K562 (cell line): Measurements from ENCODE around the gene SLC6A7. TPM values are rescaled to one million over a fixed set of nuclear protein-coding genes. Genes with fewer than 3 reads are reported as not detected.

Experiments
- ATAC-seq: fragments of 200-7000 bp; cut with Tn5 transposase; 3 replicates; pipeline ENCODE4 v1.9.1; 2020; ENCODE audit warnings: moderate library complexity
- BruUV-seq: library from RNA; stranded (reverse); fragments of 400-500 nt; replicated peaks from 2 replicates; lab custom pipeline; 2021; lab: Mats Ljungman, UMichigan
- CTCF ChIA-PET: fragments of 300-600 bp; formaldehyde crosslinking; extraction: SDS; loops from one replicate; lab custom pipeline; 2021; ENCODE audit warnings: low intra/inter-chr PET ratio; lab: Yijun Ruan, JAX
- POLR2A ChIA-PET: fragments of 300-600, 350-650 bp; sonication (Branson Sonifier 250); formaldehyde crosslinking; extraction: SDS; loops from one replicate; lab custom pipeline; 2021; ENCODE audit warnings: antibody characterized with exemption, inconsistent platforms; lab: Yijun Ruan, JAX
- DNase-seq, 4 experiments: peaks; one replicate each; pipeline versions ENCODE4 v3.0.0 to v3.0.0-alpha.2; 2011 to 2018; ENCODE audit warnings: low spot score in 3 of 4, mixed read lengths in 3 of 4; ENCODE audit errors: extremely low read depth in 1 of 4
- FAIRE-seq: peaks from 2 replicates; lab custom pipeline; 2011; peaks lifted over from hg19 to GRCh38; lab: Jason Lieb, UNC
- H2AFZ ChIP-seq: 2 replicates; pipeline ENCODE4 v1.6.0; 2011; ENCODE audit warnings: low read depth, low read length, control low read depth, inconsistent platforms
- H3K27ac ChIP-seq: fragments of 200-600 bp; 3 replicates; pipeline ENCODE4 v1.8.0; 2011; ENCODE audit warnings: low read depth, mild to moderate bottlenecking, control low read depth, inconsistent platforms, low read length, moderate library complexity, mixed read lengths; ENCODE audit errors: extremely low read depth
- H3K27me3 ChIP-seq, 2 experiments: fragments of 300-600 bp in 1 of 2; 2 replicates in 1 of 2; 3 replicates in 1 of 2; pipeline versions ENCODE4 v1.6.0 to v1.8.0; 2011; ENCODE audit warnings: inconsistent platforms in 2 of 2, low read length in 2 of 2, mild to moderate bottlenecking in 1 of 2, mixed read lengths in 1 of 2, moderate library complexity in 1 of 2; ENCODE audit not compliant: control insufficient read depth in 2 of 2, insufficient read depth in 2 of 2
- H3K36me3 ChIP-seq: fragments of 300-600 bp; 3 replicates; pipeline ENCODE4 v1.8.0; 2011; ENCODE audit warnings: mild to moderate bottlenecking, low read length, inconsistent platforms; ENCODE audit not compliant: control insufficient read depth, insufficient read depth
- H3K4me1 ChIP-seq, 2 experiments: fragments of 200-600 bp in 1 of 2; replicated peaks in 1 of 2; 2 replicates in 1 of 2; 3 replicates in 1 of 2; pipeline versions ENCODE4 v1.5.1 to v1.8.0; 2011; ENCODE audit warnings: inconsistent platforms in 2 of 2, low read length in 2 of 2, mild to moderate bottlenecking in 1 of 2, mixed read lengths in 1 of 2, moderate library complexity in 1 of 2; ENCODE audit not compliant: control insufficient read depth in 2 of 2, insufficient read depth in 2 of 2
- H3K4me2 ChIP-seq: 2 replicates; pipeline ENCODE4 v1.6.1; 2011; ENCODE audit warnings: low read length, control low read depth, inconsistent platforms, mixed read lengths; ENCODE audit not compliant: insufficient read depth
- H3K4me3 ChIP-seq: fragments of 200-600 bp; sonication (generic), shearing (Covaris generic); 2 replicates; pipeline ENCODE4 v1.5.1; 2016; ENCODE audit warnings: control low read depth, inconsistent platforms
- H3K79me2 ChIP-seq: fragments of 200-600 bp; 3 replicates; pipeline ENCODE4 v1.8.0; 2011; ENCODE audit warnings: low read length, inconsistent platforms; ENCODE audit not compliant: control insufficient read depth, insufficient read depth
- H3K9ac ChIP-seq, 2 experiments: 2 replicates each; pipeline versions ENCODE4 v1.6.0 to v1.6.1; 2011; ENCODE audit warnings: low read depth in 2 of 2, low read length in 2 of 2, control low read depth in 1 of 2, inconsistent platforms in 1 of 2, mild to moderate bottlenecking in 1 of 2, mixed read lengths in 1 of 2; ENCODE audit not compliant: insufficient read depth in 1 of 2
- H3K9me1 ChIP-seq: one replicate; pipeline ENCODE4 v1.6.0; 2011; ENCODE audit warnings: inconsistent platforms, mild to moderate bottlenecking, low read length, moderate library complexity; ENCODE audit not compliant: control insufficient read depth, insufficient read depth
- H3K9me3 ChIP-seq: replicated peaks from 2 replicates; pipeline ENCODE4 v1.5.1; 2011; ENCODE audit warnings: low read depth, low read length, inconsistent platforms; ENCODE audit not compliant: control insufficient read depth, insufficient read depth
- H4K20me1 ChIP-seq: replicated peaks from 2 replicates; pipeline ENCODE4 v1.6.1; 2011; ENCODE audit warnings: low read length, inconsistent platforms, mixed read lengths; ENCODE audit not compliant: control insufficient read depth, insufficient read depth
- HDAC3 ChIP-seq: fragments of 450-650 bp; IDR thresholded peaks from 2 replicates; pipeline ENCODE4 v1.6.1; 2018; ENCODE audit warnings: borderline replicate concordance, mild to moderate bottlenecking, moderate library complexity; ENCODE audit not compliant: partially characterized antibody
- KDM5B ChIP-seq: fragments of 200-600 bp; sonication (generic); IDR thresholded peaks from 2 replicates; pipeline ENCODE4 v1.6.1; 2012; ENCODE audit warnings: low read depth, mild to moderate bottlenecking, moderate library complexity, low read length, control low read depth, inconsistent platforms; ENCODE audit not compliant: insufficient replicate concordance
- KLF13 ChIP-seq: fragments of 450-650 bp; IDR thresholded peaks from 2 replicates; pipeline ENCODE4 v1.6.1; 2016; ENCODE audit warnings: missing genetic modification characterization, low read depth, mild to moderate bottlenecking, missing compliant biosample characterization, moderate library complexity, borderline replicate concordance
- MYBL2 ChIP-seq, 2 experiments: fragments of 450-650 bp in 1 of 2; sonication (generic) in 1 of 2; formaldehyde crosslinking in 1 of 2; IDR thresholded peaks; 2 replicates each; pipeline versions ENCODE4 v1.6.1 to v1.8.1; 2017 to 2022; ENCODE audit warnings: borderline replicate concordance in 1 of 2, inconsistent platforms in 1 of 2, low read depth in 1 of 2, mild to moderate bottlenecking in 1 of 2, missing genetic modification reagents in 1 of 2, moderate library complexity in 1 of 2
- SMAD2 ChIP-seq: fragments of 150-350 bp; IDR thresholded peaks from 2 replicates; pipeline ENCODE4 v1.6.1; 2014; ENCODE audit warnings: low read depth, mild to moderate bottlenecking, low read length
- SMARCC2 ChIP-seq: fragments of 450-650 bp; IDR thresholded peaks from 2 replicates; pipeline ENCODE4 v1.6.1; 2017; ENCODE audit warnings: antibody characterized with exemption, moderate library complexity, mild to moderate bottlenecking, low read depth
- TCF3 ChIP-seq: sonication (generic); formaldehyde crosslinking; IDR thresholded peaks from 2 replicates; pipeline ENCODE4 v1.4.0; 2020; ENCODE audit warnings: mild to moderate bottlenecking, missing genetic modification reagents
- TEAD1 ChIP-seq, 2 experiments: fragments of 450-650 bp in 1 of 2; sonication (generic) in 1 of 2; formaldehyde crosslinking; IDR thresholded peaks; 2 replicates each; pipeline versions ENCODE4 v1.4.0 to v1.8.0; 2020 to 2022; ENCODE audit warnings: mild to moderate bottlenecking in 2 of 2, missing genetic modification reagents in 1 of 2
- TRIM25 ChIP-seq: fragments of 450-650 bp; IDR thresholded peaks from 2 replicates; pipeline ENCODE4 v1.7.0; 2016; ENCODE audit warnings: borderline replicate concordance
- VEZF1 ChIP-seq: fragments of 200-800 bp; sonication (Bioruptor generic); IDR thresholded peaks from 2 replicates; pipeline ENCODE4 v1.6.1; 2017; ENCODE audit warnings: missing genetic modification characterization, missing compliant biosample characterization
- ZBED1 ChIP-seq: IDR thresholded peaks from 2 replicates; pipeline ENCODE4 v1.6.1; 2014
- ZFPM2 ChIP-seq: fragments of 250-450 bp; sonication (Bioruptor Pico); IDR thresholded peaks from 2 replicates; pipeline ENCODE4 v1.5.1; 2022; ENCODE audit warnings: mild to moderate bottlenecking
- ZNF165 ChIP-seq: fragments of 250-450 bp; sonication (Bioruptor Pico); IDR thresholded peaks from 2 replicates; pipeline ENCODE4 v1.4.0; 2020; ENCODE audit warnings: borderline replicate concordance
- ZNF707 ChIP-seq: fragments of 250-450 bp; sonication (Bioruptor Pico); conservative IDR thresholded peaks from 2 replicates; pipeline ENCODE4 v1.8.0; 2022; ENCODE audit warnings: inconsistent platforms, mild to moderate bottlenecking, moderate library complexity
- WGBS: fragments of 100-300 bp; shearing (Covaris generic); methylation state at CpG from one replicate; pipeline ENCODE4 v1.1.6; 2016; ENCODE audit warnings: low coverage, mixed read lengths; ENCODE audit not compliant: insufficient coverage; ENCODE audit errors: missing lambda C conversion rate; 5-methylcytosine and 5-hydroxymethylcytosine counted together
- in situ Hi-C: fragments of 300-500 bp; cut with MboI; formaldehyde crosslinking; loops from 4 replicates; pipeline ENCODE4 v1.15.0; 2018; ENCODE audit warnings: inconsistent platforms, mixed read lengths
- intact Hi-C: fragments of 100-400 bp; cut with micrococcal nuclease; formaldehyde crosslinking; loops from 2 replicates; pipeline ENCODE4 v1.14.2; 2022
- polyA plus RNA-seq, 8 experiments: library from polyadenylated mRNA; depleted of rRNA in 4 of 8; stranded (reverse) in 5 of 8; unstranded in 3 of 8; fragments of >200 nt; fragmentation: Nextera tagmentation in 2 of 8; fragmentation: Illumina TruSeq in 1 of 8; extraction: Ambion mirVana in 2 of 8; extraction: Trizol in 1 of 8; gene quantifications; 2 replicates each; pipeline versions ENCODE4 v1.2.1 to v1.2.3, GENCODE V29; 2011 to 2014; ENCODE audit warnings: inconsistent platforms in 1 of 8, missing spikeins in 1 of 8
- total RNA-seq, 7 experiments: library from RNA; depleted of rRNA in 6 of 7; stranded (reverse); fragments of >200 nt in 6 of 7; fragmentation: Illumina TruSeq in 2 of 7; extraction: Trizol in 2 of 7; gene quantifications; 2 replicates each; pipeline versions ENCODE4 v1.2.1 to v1.2.3, GENCODE V29; 2011 to 2021; ENCODE audit warnings: low replicate concordance in 1 of 7

Gene SLC6A7
- total and polyA plus RNA-seq, 9 of the 15 experiments (the other 6 are each of a cell fraction or from before 2014, with no cell fraction given): not detected

GRCh38 chr5:150161242-150162141 is 28.4 kb upstream of the SLC6A7 start (continued):
- TF ChIP-seq TRIM25: no peak
- TF ChIP-seq, all 486 proteins: peak for 50

GRCh38 chr5:150162142-150162513 is 27.7 kb upstream of the SLC6A7 start:
- no peak overlapping the region for H2AFZ ChIP-seq
- TF ChIP-seq KDM5B: no peak
- no peak for TF ChIP-seq ZNF165
- no peak for TF ChIP-seq SMAD2
- TF ChIP-seq MYBL2 (IDR thresholded peaks at IDR 0.05; ENCODE audit: low read depth): no peak
- no peak for TF ChIP-seq MYBL2 (CRISPR knock-in tag; IDR thresholded peaks at IDR 0.05; ENCODE audit: borderline replicate concordance)
- no peak for TF ChIP-seq TCF3
- no peak for TF ChIP-seq VEZF1
- TF ChIP-seq ZNF707 (CRISPR knock-in tag): no peak
- TF ChIP-seq HDAC3: no peak
- no peak for TF ChIP-seq ZBED1
- TF ChIP-seq KLF13: no peak
- TF ChIP-seq ZFPM2: no peak
- TF ChIP-seq SMARCC2: no peak
- TF ChIP-seq TEAD1 (CRISPR knock-in tag; IDR thresholded peaks at IDR 0.05): no peak
- ATAC-seq: no peak
- ChIA-PET CTCF (interaction anchor here (1.5 to 3.4 kb wide), 6 partner anchors 12 to 274 kb away, joined by 5 to 25 read pairs (median 11); no protein-coding TSS in a partner anchor), POLR2A (interaction anchor here (0.6 kb wide), 1 partner anchor 106 kb away, joined by 3 read pairs; no protein-coding TSS in a partner anchor)
- no peak overlapping the region for H3K27ac ChIP-seq
- BruUV-seq: no TSS peak
- in situ Hi-C loops (no loop called here), intact Hi-C loops (no loop called here)
- DNase-seq: no peak
- no peak overlapping the region for H3K4me2 ChIP-seq
- no peaks in the 10 kb centered on the region for H3K9me3 ChIP-seq
- WGBS: 49% methylated on average over 3 of the region's 3 CpGs
- H3K9me1 ChIP-seq: no peaks in the 10 kb centered on the region
- peaks cover 19 to 22% of the 10 kb centered on the region in 2 experiments; a peak in 4 of 5 replicates for H3K4me1 ChIP-seq
- FAIRE-seq: no peak
- no peak overlapping the region for H3K4me3 ChIP-seq
- peaks cover 0 to 7% of the 10 kb centered on the region in 2 experiments; a peak in 1 of 5 replicates for H3K27me3 ChIP-seq
- no peaks in the 10 kb centered on the region for H3K36me3 ChIP-seq
- no peaks in the 10 kb centered on the region; the same call in 1 of the 2 replicates for H4K20me1 ChIP-seq
- H3K9ac ChIP-seq: peak overlapping the region in 1 of 2 experiments; percentile 42; a peak in 2 of 4 replicates
- H3K79me2 ChIP-seq: no peaks in the 10 kb centered on the region
